HCT116 (cell line): ENCODE measurements around the gene CNN2. TPM values are rescaled to one million over a fixed set of nuclear protein-coding genes. Genes with fewer than 3 reads are reported as not detected.
A peak's percentile ranks its signal among the peaks of the same experiment; 100 is the strongest.

Experiments used
- ATAC-seq: fragments of 200-7000 bp; cut with Tn5 transposase; 2 replicates; pipeline ENCODE4 v1.9.1; 2020; ENCODE audit warnings: mild to moderate bottlenecking, moderate library complexity
- BruUV-seq: library from RNA; stranded (reverse); fragments of 400-500 nt; replicated peaks from 2 replicates; lab custom pipeline; 2021; lab: Mats Ljungman, UMichigan
- CTCF ChIA-PET: fragments of 300-600 bp; sonication (Branson Sonifier 250); formaldehyde crosslinking; loops from one replicate; lab custom pipeline; 2021; ENCODE audit warnings: antibody characterized with exemption; lab: Charles Lee
- POLR2A ChIA-PET: fragments of 300-600, 350-600 bp; sonication (Branson Sonifier 250); formaldehyde crosslinking; loops from one replicate; lab custom pipeline; 2021; ENCODE audit warnings: antibody characterized with exemption; lab: Charles Lee
- RAD21 ChIA-PET, 2 experiments: fragments of 300-600 bp; sonication (Branson Sonifier 250); formaldehyde crosslinking; loops; one replicate each; lab custom pipeline; 2023; ENCODE audit warnings: low total read pairs in 2 of 2; ENCODE audit not compliant: uncharacterized antibody in 2 of 2, unreplicated experiment in 2 of 2, low non-redundant PET in 1 of 2; lab: Charles Lee
- DNase-seq: peaks from one replicate; pipeline ENCODE4 v3.0.0-alpha.2; 2010; ENCODE audit warnings: low read depth, low spot score
- H2AFZ ChIP-seq: fragments of 200-600 bp; shearing (Covaris generic), sonication (generic); 2 replicates; pipeline ENCODE4 v1.6.1; 2017; ENCODE audit warnings: low read depth, mixed run types, mixed read lengths, antibody characterized with exemption, low read length; ENCODE audit not compliant: poor library complexity, severe bottlenecking
- H3K27ac ChIP-seq: 2 replicates; pipeline ENCODE4 v1.5.1; 2012; ENCODE audit warnings: low read depth, low read length
- H3K27me3 ChIP-seq: fragments of 200-600 bp; sonication (generic); 2 replicates; pipeline ENCODE4 v1.6.1; 2016; ENCODE audit warnings: mixed run types, low read length, mixed read lengths; ENCODE audit not compliant: insufficient read depth
- H3K36me3 ChIP-seq, 2 experiments: fragments of 200-500 bp in 1 of 2; fragments of 200-600 bp in 1 of 2; sonication (Bioruptor generic) in 1 of 2; sonication (generic) in 1 of 2; 2 replicates each; pipeline versions ENCODE4 v1.5.1 to v1.6.1; 2014 to 2016; ENCODE audit warnings: low read length in 2 of 2, inconsistent platforms in 1 of 2, mixed read lengths in 1 of 2, mixed run types in 1 of 2; ENCODE audit not compliant: insufficient read depth in 2 of 2, control insufficient read depth in 1 of 2
- H3K4me1 ChIP-seq, 2 experiments: fragments of 200-600 bp in 1 of 2; sonication (generic) in 1 of 2; 2 replicates each; pipeline versions ENCODE4 v1.5.1 to v1.6.1; 2012 to 2017; ENCODE audit warnings: low read length in 2 of 2, inconsistent platforms in 1 of 2, mild to moderate bottlenecking in 1 of 2, mixed read lengths in 1 of 2, mixed run types in 1 of 2, moderate library complexity in 1 of 2; ENCODE audit not compliant: insufficient read depth in 2 of 2, control insufficient read depth in 1 of 2
- H3K4me2 ChIP-seq: fragments of 200-600 bp; sonication (generic); 2 replicates; pipeline ENCODE4 v1.6.1; 2017; ENCODE audit warnings: mixed run types, low read length, mixed read lengths
- H3K4me3 ChIP-seq, 2 experiments: fragments of 200-600 bp in 1 of 2; sonication (generic) in 1 of 2; replicated peaks in 1 of 2; 2 replicates each; pipeline ENCODE4 v1.5.1; 2011 to 2016; ENCODE audit warnings: low read length in 2 of 2, control low read depth in 1 of 2, low read depth in 1 of 2, mild to moderate bottlenecking in 1 of 2, mixed read lengths in 1 of 2, mixed run types in 1 of 2
- H3K79me2 ChIP-seq: fragments of 200-600 bp; sonication (generic); 2 replicates; pipeline ENCODE4 v1.6.1; 2017; ENCODE audit warnings: mild to moderate bottlenecking, mixed run types, low read length, moderate library complexity, mixed read lengths; ENCODE audit not compliant: insufficient read depth
- H3K9ac ChIP-seq: fragments of 200-600 bp; sonication (generic); 2 replicates; pipeline ENCODE4 v1.6.1; 2016; ENCODE audit warnings: low read length, mixed read lengths
- H3K9me2 ChIP-seq: fragments of 200-600 bp; sonication (generic), shearing (Covaris generic); 2 replicates; pipeline ENCODE4 v1.6.1; 2017; ENCODE audit warnings: mixed run types, mild to moderate bottlenecking, moderate library complexity; ENCODE audit not compliant: insufficient read depth
- H3K9me3 ChIP-seq, 2 experiments: fragments of 200-500 bp in 1 of 2; fragments of 200-600 bp in 1 of 2; sonication (Bioruptor generic) in 1 of 2; sonication (generic) in 1 of 2; 2 replicates each; pipeline ENCODE4 v1.6.1; 2014 to 2017; ENCODE audit warnings: low read length in 2 of 2, mixed read lengths in 2 of 2, inconsistent platforms in 1 of 2, low read depth in 1 of 2, mild to moderate bottlenecking in 1 of 2, mixed run types in 1 of 2, moderate library complexity in 1 of 2; ENCODE audit not compliant: control insufficient read depth in 1 of 2, insufficient read depth in 1 of 2
- H4K20me1 ChIP-seq: fragments of 200-600 bp; sonication (generic), shearing (Covaris generic); 2 replicates; pipeline ENCODE4 v1.6.1; 2017; ENCODE audit warnings: mixed run types, mild to moderate bottlenecking, moderate library complexity; ENCODE audit not compliant: insufficient read depth
- CBX3 ChIP-seq: IDR thresholded peaks from 2 replicates; pipeline ENCODE4 v1.6.1; 2012; ENCODE audit warnings: low read depth
- CEBPB ChIP-seq: IDR thresholded peaks from 2 replicates; pipeline ENCODE4 v1.6.1; 2012; ENCODE audit warnings: low read depth
- CTCF ChIP-seq, 3 experiments: fragments of 200-600 bp in 1 of 3; sonication (generic) in 1 of 3; IDR thresholded peaks in 2 of 3; conservative IDR thresholded peaks in 1 of 3; 2 replicates each; pipeline ENCODE4 v1.5.1; 2012 to 2017; ENCODE audit warnings: low read depth in 2 of 3, low read length in 2 of 3, antibody characterized with exemption in 1 of 3, borderline replicate concordance in 1 of 3, control low read depth in 1 of 3, mild to moderate bottlenecking in 1 of 3, mixed read lengths in 1 of 3, mixed run types in 1 of 3, moderate library complexity in 1 of 3; ENCODE audit not compliant: insufficient read depth in 1 of 3
- EGR1 ChIP-seq: IDR thresholded peaks from 2 replicates; pipeline ENCODE4 v1.6.1; 2012; ENCODE audit warnings: low read depth
- ELF1 ChIP-seq: IDR thresholded peaks from 2 replicates; pipeline ENCODE4 v1.6.1; 2012; ENCODE audit warnings: low read depth, borderline replicate concordance
- EZH2 ChIP-seq: fragments of 200-600 bp; sonication (generic); IDR thresholded peaks from 2 replicates; pipeline ENCODE4 v1.6.1; 2017; ENCODE audit warnings: antibody characterized with exemption, mixed run types
- EZH2phosphoT487 ChIP-seq: fragments of 200-600 bp; IDR thresholded peaks from 2 replicates; pipeline ENCODE4 v1.6.1; 2018; ENCODE audit warnings: antibody characterized with exemption, borderline replicate concordance
- FOSL1 ChIP-seq: IDR thresholded peaks from 2 replicates; pipeline ENCODE4 v1.6.1; 2012; ENCODE audit warnings: low read depth
- JUND ChIP-seq: IDR thresholded peaks from 2 replicates; pipeline ENCODE4 v1.6.1; 2012
- POLR2A ChIP-seq: IDR thresholded peaks from 2 replicates; pipeline ENCODE4 v1.7.0; 2011; ENCODE audit warnings: borderline replicate concordance; ENCODE audit not compliant: insufficient read depth, insufficient read length; ENCODE audit errors: extremely low read depth
- POLR2AphosphoS5 ChIP-seq: IDR thresholded peaks from 2 replicates; pipeline ENCODE4 v1.6.1; 2011; ENCODE audit warnings: mild to moderate bottlenecking, low read depth, low read length, moderate library complexity
- RAD21 ChIP-seq: IDR thresholded peaks from 2 replicates; pipeline ENCODE4 v1.6.1; 2012; ENCODE audit warnings: low read depth, mild to moderate bottlenecking
- SRF ChIP-seq: IDR thresholded peaks from 2 replicates; pipeline ENCODE4 v1.6.1; 2012; ENCODE audit warnings: low read depth
- TCF7L2 ChIP-seq: IDR thresholded peaks from 2 replicates; pipeline ENCODE4 v1.7.0; 2011; ENCODE audit warnings: borderline replicate concordance, inconsistent platforms; ENCODE audit not compliant: insufficient read depth, insufficient read length; ENCODE audit errors: extremely low read depth
- YY1 ChIP-seq: IDR thresholded peaks from 2 replicates; pipeline ENCODE4 v1.6.1; 2011; ENCODE audit warnings: low read length, low read depth, moderate library complexity, mild to moderate bottlenecking; ENCODE audit not compliant: insufficient replicate concordance; ENCODE audit errors: extremely low read depth
- ZBTB33 ChIP-seq: IDR thresholded peaks from 2 replicates; pipeline ENCODE4 v1.6.1; 2011; ENCODE audit warnings: mild to moderate bottlenecking, low read length, moderate library complexity; ENCODE audit not compliant: insufficient replicate concordance; ENCODE audit errors: extremely low read depth
- ZFX ChIP-seq: fragments of 450-650 bp; IDR thresholded peaks from 2 replicates; pipeline ENCODE4 v1.6.1; 2017
- ZNF274 ChIP-seq: fragments of 200-500 bp; sonication (Bioruptor generic); IDR thresholded peaks from 2 replicates; pipeline ENCODE4 v1.6.1; 2014; ENCODE audit warnings: mild to moderate bottlenecking, low read depth, low read length, inconsistent platforms
- intact Hi-C: fragments of 100-400 bp; cut with micrococcal nuclease; formaldehyde crosslinking; loops from 2 replicates; pipeline ENCODE4 v1.10.0; 2022
- total RNA-seq: library from RNA; stranded (reverse); gene quantifications from one replicate; pipeline ENCODE4 v1.2.1, GENCODE V29; 2021; ENCODE audit not compliant: unreplicated experiment
- TF ChIP-seq, protein P1 (sequence below): IDR thresholded peaks from 2 replicates; pipeline ENCODE4 v1.6.1; 2012
- TF ChIP-seq, protein P2 (sequence below): IDR thresholded peaks from 2 replicates; pipeline ENCODE4 v1.6.1; 2012; ENCODE audit warnings: low read depth

The CNN2 gene
- total RNA-seq, 1 experiment from 2014 or later = 212 TPM

DNA sequence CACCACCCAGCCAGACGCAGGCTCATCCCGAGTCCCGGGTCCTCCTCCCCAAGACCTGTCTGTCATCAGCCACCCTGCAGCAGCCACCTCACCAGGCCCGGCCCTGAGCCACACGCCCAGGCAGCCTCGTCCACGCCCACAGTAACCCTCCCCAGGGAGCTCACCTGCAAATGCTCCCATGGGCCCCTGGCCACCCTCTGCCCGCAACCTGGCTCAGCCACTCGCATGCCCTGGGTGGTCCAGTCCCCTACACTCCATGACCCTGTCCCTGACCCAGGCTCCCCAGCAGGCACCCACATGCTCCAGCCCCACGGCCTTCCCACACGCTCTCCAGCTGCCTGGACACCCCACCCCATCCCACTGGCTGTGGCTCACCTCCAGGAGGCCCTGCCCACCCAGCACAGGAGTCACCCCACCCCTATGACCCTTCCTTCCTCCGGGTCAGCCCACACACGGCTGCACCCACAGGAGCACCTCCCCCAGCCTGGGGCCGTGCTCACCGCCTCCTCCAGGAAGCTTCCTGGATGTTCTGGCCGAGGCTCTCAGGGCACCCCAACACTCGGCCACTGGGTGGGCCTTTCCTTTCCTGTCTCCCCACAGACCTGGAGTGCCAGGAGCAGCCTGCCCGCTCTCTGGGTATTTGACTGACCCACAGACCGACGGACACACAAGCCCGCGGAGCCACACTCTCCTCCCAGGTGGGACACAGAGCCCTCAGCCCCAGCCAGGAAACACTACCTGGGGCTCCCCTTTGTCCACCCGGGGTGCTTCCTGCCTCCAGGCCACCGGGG is 9.1 kb upstream of the CNN2 start:
- RAD21 ChIA-PET = no interaction called here
- no peaks in the 10 kb centered on the region; the same call in 1 of the 2 replicates for H4K20me1 ChIP-seq
- POLR2A ChIA-PET = no interaction called here

More for the DNA sequence above, 9.1 kb upstream of the CNN2 start:
- H3K4me2 ChIP-seq = peak overlapping the region; percentile 55
- DNase-seq = no peak
- H3K9ac ChIP-seq = peak overlapping the region; percentile 99
- H3K9me2 ChIP-seq = no peaks in the 10 kb centered on the region
- peaks cover 37 to 48% of the 10 kb centered on the region in 2 experiments for H3K4me1 ChIP-seq
- peak overlapping the region; percentile 86 for H3K27ac ChIP-seq
- peaks cover 4 to 16% of the 10 kb centered on the region in 2 experiments; a peak in 2 of 4 replicates for H3K36me3 ChIP-seq
- no peak for TF ChIP-seq EZH2phosphoT487
- TF ChIP-seq ZNF274 = no peak
- TF ChIP-seq POLR2A = no peak
- no peak for TF ChIP-seq JUND
- TF ChIP-seq ZBTB33 = no peak
- TF ChIP-seq CEBPB = no peak
- no peak for TF ChIP-seq TCF7L2
- TF ChIP-seq EZH2 = no peak
- no peak for TF ChIP-seq CBX3
- TF ChIP-seq POLR2AphosphoS5 = no peak
- TF ChIP-seq ZFX = no peak
- TF ChIP-seq CTCF (IDR thresholded peaks at IDR 0.05 in 2 of 3, conservative IDR thresholded peaks at IDR 0.05 in 1 of 3; ENCODE audit: borderline replicate concordance in 1 of 3, insufficient read depth in 1 of 3, low read depth in 2 of 3, low read length in 2 of 3) = no peak
- no peak for TF ChIP-seq EGR1
- no peak for TF ChIP-seq FOSL1
- TF ChIP-seq ELF1 = no peak
- no peak for TF ChIP-seq YY1
- TF ChIP-seq, protein P1, sequence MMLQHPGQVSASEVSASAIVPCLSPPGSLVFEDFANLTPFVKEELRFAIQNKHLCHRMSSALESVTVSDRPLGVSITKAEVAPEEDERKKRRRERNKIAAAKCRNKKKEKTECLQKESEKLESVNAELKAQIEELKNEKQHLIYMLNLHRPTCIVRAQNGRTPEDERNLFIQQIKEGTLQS = no peak
- no peak for TF ChIP-seq RAD21
- TF ChIP-seq SRF = no peak
- TF ChIP-seq, protein P2, sequence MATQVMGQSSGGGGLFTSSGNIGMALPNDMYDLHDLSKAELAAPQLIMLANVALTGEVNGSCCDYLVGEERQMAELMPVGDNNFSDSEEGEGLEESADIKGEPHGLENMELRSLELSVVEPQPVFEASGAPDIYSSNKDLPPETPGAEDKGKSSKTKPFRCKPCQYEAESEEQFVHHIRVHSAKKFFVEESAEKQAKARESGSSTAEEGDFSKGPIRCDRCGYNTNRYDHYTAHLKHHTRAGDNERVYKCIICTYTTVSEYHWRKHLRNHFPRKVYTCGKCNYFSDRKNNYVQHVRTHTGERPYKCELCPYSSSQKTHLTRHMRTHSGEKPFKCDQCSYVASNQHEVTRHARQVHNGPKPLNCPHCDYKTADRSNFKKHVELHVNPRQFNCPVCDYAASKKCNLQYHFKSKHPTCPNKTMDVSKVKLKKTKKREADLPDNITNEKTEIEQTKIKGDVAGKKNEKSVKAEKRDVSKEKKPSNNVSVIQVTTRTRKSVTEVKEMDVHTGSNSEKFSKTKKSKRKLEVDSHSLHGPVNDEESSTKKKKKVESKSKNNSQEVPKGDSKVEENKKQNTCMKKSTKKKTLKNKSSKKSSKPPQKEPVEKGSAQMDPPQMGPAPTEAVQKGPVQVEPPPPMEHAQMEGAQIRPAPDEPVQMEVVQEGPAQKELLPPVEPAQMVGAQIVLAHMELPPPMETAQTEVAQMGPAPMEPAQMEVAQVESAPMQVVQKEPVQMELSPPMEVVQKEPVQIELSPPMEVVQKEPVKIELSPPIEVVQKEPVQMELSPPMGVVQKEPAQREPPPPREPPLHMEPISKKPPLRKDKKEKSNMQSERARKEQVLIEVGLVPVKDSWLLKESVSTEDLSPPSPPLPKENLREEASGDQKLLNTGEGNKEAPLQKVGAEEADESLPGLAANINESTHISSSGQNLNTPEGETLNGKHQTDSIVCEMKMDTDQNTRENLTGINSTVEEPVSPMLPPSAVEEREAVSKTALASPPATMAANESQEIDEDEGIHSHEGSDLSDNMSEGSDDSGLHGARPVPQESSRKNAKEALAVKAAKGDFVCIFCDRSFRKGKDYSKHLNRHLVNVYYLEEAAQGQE = no peak
- TF ChIP-seq, all 23 proteins: peak for 0
- BruUV-seq = no TSS peak
- H3K9me3 ChIP-seq = no peaks in the 10 kb centered on the region
- peak overlapping the region; percentile 13 to 15; a peak in 2 of 4 replicates for H3K4me3 ChIP-seq
- CTCF ChIA-PET = no interaction called here
- peaks cover 81% of the 10 kb centered on the region for H3K79me2 ChIP-seq
- ATAC-seq = peak; percentile 20
- H3K27me3 ChIP-seq = no peaks in the 10 kb centered on the region
- no peak overlapping the region for H2AFZ ChIP-seq
- intact Hi-C loops = no loop called here
